ENCODE results near the gene EVA1A.

DNA sequence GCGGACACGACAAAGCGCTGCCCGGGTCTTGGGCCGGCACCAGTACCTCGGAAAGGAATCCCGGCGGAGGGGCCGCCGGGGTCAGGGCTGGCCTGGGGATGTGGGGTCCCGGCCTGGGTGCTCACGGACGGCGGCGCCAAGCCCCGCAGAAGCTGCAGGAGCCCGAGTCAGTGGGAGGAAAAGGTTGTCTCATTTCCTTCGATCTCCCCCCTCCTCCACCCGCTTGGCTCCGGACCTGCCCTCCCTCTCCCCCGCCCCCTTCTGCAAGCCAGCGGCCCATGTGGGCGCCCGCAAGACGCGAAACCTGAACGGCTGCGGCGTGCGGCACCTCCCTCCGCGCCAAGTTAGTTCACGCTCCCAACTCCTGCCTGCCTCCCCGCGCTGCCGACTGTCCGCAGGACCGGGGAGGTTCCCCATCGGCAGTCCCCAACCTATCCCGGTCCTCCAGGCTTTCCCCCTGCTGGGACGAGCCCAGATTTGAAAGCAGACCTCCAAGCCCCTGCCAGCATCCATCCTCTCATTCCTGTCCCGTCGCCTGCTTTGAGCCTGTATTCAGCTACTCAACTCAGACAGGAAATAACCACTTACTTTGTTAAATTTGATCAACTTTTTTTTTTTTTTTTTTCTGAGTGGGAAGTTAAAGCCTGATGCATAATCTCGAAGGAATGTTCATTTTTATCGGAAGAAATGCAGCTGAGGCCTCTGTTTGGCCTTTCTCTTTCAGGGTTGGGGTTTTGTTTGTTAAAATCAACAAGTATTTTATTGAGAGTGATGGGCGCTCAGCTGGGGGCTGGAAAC lies at the start of gene EVA1A:
- TF ChIP-seq, protein P1, sequence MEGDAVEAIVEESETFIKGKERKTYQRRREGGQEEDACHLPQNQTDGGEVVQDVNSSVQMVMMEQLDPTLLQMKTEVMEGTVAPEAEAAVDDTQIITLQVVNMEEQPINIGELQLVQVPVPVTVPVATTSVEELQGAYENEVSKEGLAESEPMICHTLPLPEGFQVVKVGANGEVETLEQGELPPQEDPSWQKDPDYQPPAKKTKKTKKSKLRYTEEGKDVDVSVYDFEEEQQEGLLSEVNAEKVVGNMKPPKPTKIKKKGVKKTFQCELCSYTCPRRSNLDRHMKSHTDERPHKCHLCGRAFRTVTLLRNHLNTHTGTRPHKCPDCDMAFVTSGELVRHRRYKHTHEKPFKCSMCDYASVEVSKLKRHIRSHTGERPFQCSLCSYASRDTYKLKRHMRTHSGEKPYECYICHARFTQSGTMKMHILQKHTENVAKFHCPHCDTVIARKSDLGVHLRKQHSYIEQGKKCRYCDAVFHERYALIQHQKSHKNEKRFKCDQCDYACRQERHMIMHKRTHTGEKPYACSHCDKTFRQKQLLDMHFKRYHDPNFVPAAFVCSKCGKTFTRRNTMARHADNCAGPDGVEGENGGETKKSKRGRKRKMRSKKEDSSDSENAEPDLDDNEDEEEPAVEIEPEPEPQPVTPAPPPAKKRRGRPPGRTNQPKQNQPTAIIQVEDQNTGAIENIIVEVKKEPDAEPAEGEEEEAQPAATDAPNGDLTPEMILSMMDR (IDR thresholded peaks at IDR 0.05; ENCODE audit: insufficient read depth, low read depth, low read length): no peak
- no peak for TF ChIP-seq EZH2 (IDR thresholded peaks at IDR 0.05; ENCODE audit: insufficient read depth, low read length)
